CD4-positive, CD25-positive, alpha-beta regulatory T cell (primary cell): ENCODE results near the gene FHL1. TPM values are rescaled to one million over a fixed set of nuclear protein-coding genes. Genes with fewer than 3 reads are reported as not detected.

Source experiments
- ATAC-seq, 2 donors: fragments of 150-1000 bp; cut with Tn5 transposase; one replicate each; pipeline ENCODE4 v1.10.0; 2021; ENCODE audit warnings: low read depth in 2 of 2, moderate number of reproducible peaks in 2 of 2, moderate library complexity in 1 of 2
- DNase-seq, 3 donors: peaks; one replicate each; pipeline versions ENCODE4 v3.0.0 to v3.0.0-alpha.2; 2012 to 2022; ENCODE audit warnings: mixed read lengths in 1 of 3
- H3K27ac ChIP-seq: one replicate; pipeline ENCODE4 v1.7.0; 2013; ENCODE audit warnings: mild to moderate bottlenecking, low read length; ENCODE audit not compliant: insufficient read depth, poor library complexity, severe bottlenecking
- H3K27me3 ChIP-seq: one replicate; pipeline ENCODE4 v1.7.0; 2013; ENCODE audit warnings: low read length; ENCODE audit not compliant: control insufficient read depth, insufficient read depth
- H3K36me3 ChIP-seq: one replicate; pipeline ENCODE4 v1.7.0; 2013; ENCODE audit warnings: mild to moderate bottlenecking, low read length, moderate library complexity; ENCODE audit not compliant: control insufficient read depth, insufficient read depth
- H3K4me1 ChIP-seq: 2 replicates; pipeline ENCODE4 v1.7.0; 2013; ENCODE audit warnings: mild to moderate bottlenecking, low read length; ENCODE audit not compliant: insufficient read depth, control insufficient read depth, poor library complexity, severe bottlenecking
- H3K4me3 ChIP-seq: one replicate; pipeline ENCODE4 v1.7.0; 2013; ENCODE audit warnings: low read depth, mild to moderate bottlenecking, low read length, moderate library complexity
- H3K9me3 ChIP-seq, 2 experiments: 1 replicate in 1 of 2; 2 replicates in 1 of 2; pipeline ENCODE4 v1.7.0; 2013; ENCODE audit warnings: low read length in 2 of 2, mild to moderate bottlenecking in 1 of 2, moderate library complexity in 1 of 2; ENCODE audit not compliant: control insufficient read depth in 2 of 2
- H3K27ac Mint-ChIP-seq, 3 donors: one replicate each; pipeline ENCODE4 v1.8.0; 2020 to 2022; ENCODE audit warnings: mild to moderate bottlenecking in 3 of 3, mixed read lengths in 3 of 3, moderate library complexity in 2 of 3
- H3K27me3 Mint-ChIP-seq: one replicate; pipeline ENCODE4 v1.8.0; 2022; ENCODE audit warnings: mild to moderate bottlenecking, mixed read lengths
- H3K36me3 Mint-ChIP-seq: one replicate; pipeline ENCODE4 v1.8.0; 2020; ENCODE audit warnings: mixed read lengths
- H3K4me1 Mint-ChIP-seq, 4 donors: one replicate each; pipeline ENCODE4 v1.8.0; 2020 to 2022; ENCODE audit warnings: mixed read lengths in 4 of 4, mild to moderate bottlenecking in 1 of 4
- H3K4me3 Mint-ChIP-seq, 4 donors: one replicate each; pipeline ENCODE4 v1.8.0; 2020 to 2022; ENCODE audit warnings: mild to moderate bottlenecking in 4 of 4, mixed read lengths in 4 of 4, moderate library complexity in 3 of 4
- H3K9me3 Mint-ChIP-seq, 7 donors: one replicate each; pipeline ENCODE4 v1.8.0; 2020 to 2022; ENCODE audit warnings: mixed read lengths in 7 of 7, mild to moderate bottlenecking in 3 of 7, moderate library complexity in 2 of 7
- polyA plus RNA-seq, 4 donors: library from polyadenylated mRNA; unstranded; fragments of 300-500 nt; fragmentation: Illumina TruSeq; gene quantifications; one replicate each; pipeline ENCODE4 v1.2.3, GENCODE V29; 2021
- total RNA-seq: library from RNA; stranded (reverse); gene quantifications from one replicate; pipeline ENCODE4 v1.2.3, GENCODE V29; 2022

The FHL1 gene
- total and polyA plus RNA-seq, 5 donors from 2014 or later, result 3.8 to 24.5 (median 15.7) TPM

- no peak overlapping the region for H3K27ac Mint-ChIP-seq
- Histone ChIP-seq H3K27me3 (no peaks in the 10 kb centered on the region), H3K36me3 (no peaks in the 10 kb centered on the region), H3K27ac (no peak overlapping the region), H3K9me3 (no peaks in the 10 kb centered on the region), H3K4me1 (no peaks in the 10 kb centered on the region), H3K4me3 (no peak overlapping the region)
- H3K4me1 Mint-ChIP-seq, result peaks cover 0 to 23% (median 13%) of the 10 kb centered on the region in 4 donors
- no peaks in the 10 kb centered on the region for H3K27me3 Mint-ChIP-seq
- no peaks in the 10 kb centered on the region for H3K36me3 Mint-ChIP-seq
- peak overlapping the region in 1 of 4 donors; percentile 29 for H3K4me3 Mint-ChIP-seq
- no peaks in the 10 kb centered on the region for H3K9me3 Mint-ChIP-seq
- DNase-seq, result no peak
- ATAC-seq, result no peak
These were observed 58.6 kb downstream of the FHL1 start for GRCh38 chrX:136205882-136206380.

- no peak for DNase-seq
These were observed 59.6 kb downstream of the FHL1 start for GRCh38 chrX:136206916-136207315.

DNA sequence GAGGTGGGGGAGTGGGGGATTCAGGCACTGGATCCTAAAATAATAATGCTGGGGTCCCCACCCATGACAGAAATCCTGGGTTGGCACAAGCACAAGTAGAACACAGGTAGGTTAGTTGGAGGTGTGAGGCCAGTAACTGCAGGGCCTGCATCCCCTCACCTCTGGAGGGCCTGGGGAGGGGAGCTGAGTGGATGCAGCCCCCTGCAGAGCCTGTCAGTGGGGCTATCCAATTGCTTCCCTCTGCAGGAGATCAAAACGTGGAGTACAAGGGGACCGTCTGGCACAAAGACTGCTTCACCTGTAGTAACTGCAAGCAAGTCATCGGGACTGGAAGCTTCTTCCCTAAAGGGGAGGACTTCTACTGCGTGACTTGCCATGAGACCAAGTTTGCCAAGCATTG is 60.2 kb downstream of the FHL1 start:
- no peaks in the 10 kb centered on the region for H3K4me1 ChIP-seq
- peaks cover 0 to 23% (median 13%) of the 10 kb centered on the region in 4 donors for H3K4me1 Mint-ChIP-seq
- no peaks in the 10 kb centered on the region for H3K9me3 ChIP-seq
- no peaks in the 10 kb centered on the region for H3K36me3 Mint-ChIP-seq
- ATAC-seq, result no peak
- H3K36me3 ChIP-seq, result no peaks in the 10 kb centered on the region
- no peak overlapping the region for H3K4me3 Mint-ChIP-seq
- H3K27me3 ChIP-seq, result no peaks in the 10 kb centered on the region
- no peak overlapping the region for H3K4me3 ChIP-seq
- no peaks in the 10 kb centered on the region for H3K9me3 Mint-ChIP-seq
- no peak overlapping the region for H3K27ac Mint-ChIP-seq
- no peaks in the 10 kb centered on the region for H3K27me3 Mint-ChIP-seq
- H3K27ac ChIP-seq, result no peak overlapping the region
- no peak for DNase-seq

More at GRCh38 chrX:136206916-136207315, 59.6 kb downstream of the FHL1 start:
- Histone ChIP-seq H3K27ac (no peak overlapping the region), H3K4me1 (no peaks in the 10 kb centered on the region), H3K36me3 (no peaks in the 10 kb centered on the region), H3K4me3 (no peak overlapping the region), H3K9me3 (no peaks in the 10 kb centered on the region), H3K27me3 (no peaks in the 10 kb centered on the region)
- H3K36me3 Mint-ChIP-seq, result no peaks in the 10 kb centered on the region
- peaks cover 0 to 23% (median 13%) of the 10 kb centered on the region in 4 donors for H3K4me1 Mint-ChIP-seq
- H3K27ac Mint-ChIP-seq, result no peak overlapping the region
- no peaks in the 10 kb centered on the region for H3K27me3 Mint-ChIP-seq
- no peaks in the 10 kb centered on the region for H3K9me3 Mint-ChIP-seq
- no peak for ATAC-seq
- no peak overlapping the region for H3K4me3 Mint-ChIP-seq

GRCh38 chrX:136209016-136209738 is 61.8 kb downstream of the FHL1 start:
- Mint-ChIP-seq H3K9me3 (no peaks in the 10 kb centered on the region), H3K4me3 (no peak overlapping the region), H3K4me1 (peaks cover 0 to 11% (median 6%) of the 10 kb centered on the region in 4 donors), H3K36me3 (no peaks in the 10 kb centered on the region), H3K27ac (peak overlapping the region in 1 of 3 donors; percentile 56), H3K27me3 (no peaks in the 10 kb centered on the region)
- no peaks in the 10 kb centered on the region for H3K4me1 ChIP-seq
- H3K27me3 ChIP-seq, result no peaks in the 10 kb centered on the region
- DNase-seq, result peak in 2 of 3 donors; percentile 26 to 62
- H3K4me3 ChIP-seq, result no peak overlapping the region
- no peak overlapping the region for H3K27ac ChIP-seq
- ATAC-seq, result no peak
- H3K36me3 ChIP-seq, result peaks cover 1% of the 10 kb centered on the region
- no peaks in the 10 kb centered on the region for H3K9me3 ChIP-seq

GRCh38 chrX:136209751-136210150 is 62.4 kb downstream of the FHL1 start:
- Histone ChIP-seq H3K9me3 (no peaks in the 10 kb centered on the region), H3K4me3 (no peak overlapping the region), H3K36me3 (peaks cover 5% of the 10 kb centered on the region), H3K4me1 (no peaks in the 10 kb centered on the region), H3K27ac (no peak overlapping the region), H3K27me3 (no peaks in the 10 kb centered on the region)
- H3K27ac Mint-ChIP-seq, result peak overlapping the region in 1 of 3 donors; percentile 56
- H3K9me3 Mint-ChIP-seq, result no peaks in the 10 kb centered on the region
- no peaks in the 10 kb centered on the region for H3K36me3 Mint-ChIP-seq
- H3K4me1 Mint-ChIP-seq, result peaks cover 0 to 6% (median 3%) of the 10 kb centered on the region in 4 donors
- no peak for DNase-seq
- no peaks in the 10 kb centered on the region for H3K27me3 Mint-ChIP-seq
- no peak overlapping the region for H3K4me3 Mint-ChIP-seq
- ATAC-seq, result no peak

GRCh38 chrX:136210243-136210642 is 62.9 kb downstream of the FHL1 start:
- Mint-ChIP-seq H3K27me3 (no peaks in the 10 kb centered on the region), H3K4me1 (peaks cover 0 to 2% (median 0%) of the 10 kb centered on the region in 4 donors), H3K9me3 (no peaks in the 10 kb centered on the region), H3K27ac (no peak overlapping the region), H3K4me3 (no peak overlapping the region), H3K36me3 (no peaks in the 10 kb centered on the region)
- Histone ChIP-seq H3K27me3 (no peaks in the 10 kb centered on the region), H3K4me1 (no peaks in the 10 kb centered on the region), H3K4me3 (no peak overlapping the region), H3K36me3 (peaks cover 5% of the 10 kb centered on the region), H3K27ac (no peak overlapping the region), H3K9me3 (no peaks in the 10 kb centered on the region)
- no peak for ATAC-seq
- DNase-seq, result no peak

DNA sequence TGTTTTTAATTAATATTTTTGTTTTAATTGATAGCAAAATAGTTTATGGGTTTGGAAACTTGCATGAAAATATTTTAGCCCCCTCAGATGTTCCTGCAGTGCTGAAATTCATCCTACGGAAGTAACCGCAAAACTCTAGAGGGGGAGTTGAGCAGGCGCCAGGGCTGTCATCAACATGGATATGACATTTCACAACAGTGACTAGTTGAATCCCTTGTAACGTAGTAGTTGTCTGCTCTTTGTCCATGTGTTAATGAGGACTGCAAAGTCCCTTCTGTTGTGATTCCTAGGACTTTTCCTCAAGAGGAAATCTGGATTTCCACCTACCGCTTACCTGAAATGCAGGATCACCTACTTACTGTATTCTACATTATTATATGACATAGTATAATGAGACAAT is 63.5 kb downstream of the FHL1 start:
- Mint-ChIP-seq H3K27ac (no peak overlapping the region), H3K4me3 (no peak overlapping the region), H3K9me3 (no peaks in the 10 kb centered on the region), H3K4me1 (peaks cover 0 to 2% (median 0%) of the 10 kb centered on the region in 4 donors), H3K36me3 (no peaks in the 10 kb centered on the region), H3K27me3 (no peaks in the 10 kb centered on the region)
- no peak overlapping the region for H3K4me3 ChIP-seq
- no peak overlapping the region for H3K27ac ChIP-seq
- DNase-seq (no peak), ATAC-seq (no peak)
- no peaks in the 10 kb centered on the region for H3K4me1 ChIP-seq
- H3K9me3 ChIP-seq, result no peaks in the 10 kb centered on the region
- no peaks in the 10 kb centered on the region for H3K27me3 ChIP-seq
- H3K36me3 ChIP-seq, result peaks cover 5% of the 10 kb centered on the region
